Skeletal muscle satellite cell (primary cell): ENCODE results near the gene RFNG.

ENCODE experiments used
- H3K27me3 ChIP-seq: 2 replicates; pipeline ENCODE4 v1.7.0; 2013; ENCODE audit warnings: low read length; ENCODE audit not compliant: control insufficient read depth, insufficient read depth
- H3K36me3 ChIP-seq: 2 replicates; pipeline ENCODE4 v1.7.0; 2013; ENCODE audit warnings: mild to moderate bottlenecking, control low read depth, low read length; ENCODE audit not compliant: insufficient read depth
- H3K4me1 ChIP-seq: 2 replicates; pipeline ENCODE4 v1.7.0; 2013; ENCODE audit warnings: low read length; ENCODE audit not compliant: control insufficient read depth, insufficient read depth
- H3K4me2 ChIP-seq: 2 replicates; pipeline ENCODE4 v1.7.0; 2013; ENCODE audit warnings: mild to moderate bottlenecking, low read length
- H3K4me3 ChIP-seq: 2 replicates; pipeline ENCODE4 v1.7.0; 2013; ENCODE audit warnings: low read length
- H3K9ac ChIP-seq: 2 replicates; pipeline ENCODE4 v1.7.0; 2013; ENCODE audit warnings: mild to moderate bottlenecking, low read depth, low read length, moderate library complexity
- H3K9me3 ChIP-seq: replicated peaks from 2 replicates; pipeline ENCODE4 v1.7.0; 2013; ENCODE audit warnings: mild to moderate bottlenecking, control low read depth, low read length

RFNG gene

DNA sequence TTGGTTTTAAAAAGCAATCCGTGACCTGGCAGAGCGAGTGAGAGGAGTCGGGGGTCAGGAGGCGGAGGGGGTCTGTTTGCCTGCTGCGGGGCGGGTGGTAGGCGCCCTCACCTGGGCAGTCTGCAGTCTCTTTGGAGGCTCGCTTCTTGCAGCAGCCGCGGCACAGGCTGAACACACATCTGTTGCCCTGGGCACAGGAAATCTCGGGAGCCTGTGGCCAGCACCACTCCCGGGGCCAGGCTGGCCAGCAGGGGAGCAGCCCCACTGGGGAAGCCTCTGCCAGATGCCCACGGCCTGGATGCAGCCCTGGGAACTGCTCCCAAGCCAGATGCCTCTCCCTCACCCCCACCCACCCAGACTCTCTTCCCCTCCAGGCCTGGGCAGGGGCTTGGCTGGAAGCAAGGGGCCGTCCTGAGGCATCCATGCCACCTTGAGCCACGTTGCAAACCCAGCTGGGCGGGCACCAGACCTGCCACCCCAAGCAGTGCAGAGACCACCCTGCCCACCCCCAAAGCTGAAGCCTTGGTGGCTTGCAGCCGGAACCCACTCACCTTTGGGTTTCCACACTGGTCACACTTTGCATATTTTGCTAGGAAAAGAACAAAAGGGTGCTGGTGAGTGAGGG lies 6.7 kb upstream of the RFNG start:
- Histone ChIP-seq H3K9me3 (no peaks in the 10 kb centered on the region), H3K4me3 (no peak overlapping the region), H3K9ac (no peak overlapping the region), H3K36me3 (peaks cover 81% of the 10 kb centered on the region), H3K4me1 (peaks cover 3% of the 10 kb centered on the region), H3K27me3 (no peaks in the 10 kb centered on the region), H3K4me2 (no peak overlapping the region)

DNA sequence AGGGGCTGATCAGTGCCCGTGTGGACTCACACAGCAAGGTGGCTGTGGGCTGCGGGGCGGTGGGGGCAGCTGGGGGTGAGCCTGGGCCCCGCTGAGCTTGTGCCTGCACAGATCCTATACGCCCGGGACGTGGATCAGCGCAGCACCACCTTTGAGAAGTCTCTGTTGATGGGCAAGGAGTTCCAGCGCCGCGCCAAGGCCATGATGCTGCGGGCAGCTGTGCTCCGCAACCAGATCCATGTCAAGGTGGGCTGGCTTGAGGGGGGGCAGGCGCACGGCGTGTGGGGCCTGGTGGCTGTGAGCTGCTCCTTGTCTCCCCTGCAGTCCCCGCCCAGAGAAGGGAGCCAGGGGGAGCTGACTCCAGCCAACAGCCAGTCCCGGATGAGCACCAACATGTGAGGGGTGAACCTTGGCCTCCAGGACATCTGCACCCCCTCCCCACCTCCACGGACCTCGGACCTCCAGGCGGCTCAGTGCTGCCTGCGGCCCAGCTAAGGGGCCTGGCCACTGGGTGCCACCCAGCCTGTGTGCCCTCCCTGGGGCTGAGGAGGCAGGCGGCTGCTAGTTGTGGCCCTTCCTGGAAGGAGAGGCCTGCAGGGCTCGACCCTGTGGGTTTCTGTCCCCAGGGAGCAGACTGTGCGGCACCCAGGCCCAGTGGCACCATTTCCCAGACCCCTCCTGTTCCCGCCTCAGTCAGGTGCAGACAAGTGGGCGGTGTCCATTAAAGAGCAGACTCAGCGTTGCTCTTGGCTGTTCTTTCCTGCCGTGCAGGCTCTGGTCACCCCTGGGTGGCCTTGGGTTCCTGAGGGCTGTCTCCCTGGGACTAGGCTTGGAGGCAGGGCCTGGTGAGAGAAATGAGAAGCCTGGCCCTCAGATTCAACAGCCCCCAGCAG lies 5.4 kb upstream of the RFNG start:
- H3K9me3 ChIP-seq, result no peaks in the 10 kb centered on the region
- H3K27me3 ChIP-seq, result no peaks in the 10 kb centered on the region
- no peak overlapping the region for H3K4me3 ChIP-seq
- peaks cover 12% of the 10 kb centered on the region for H3K4me1 ChIP-seq
- H3K9ac ChIP-seq, result no peak overlapping the region
- H3K4me2 ChIP-seq, result no peak overlapping the region
- peaks cover 76% of the 10 kb centered on the region for H3K36me3 ChIP-seq

DNA sequence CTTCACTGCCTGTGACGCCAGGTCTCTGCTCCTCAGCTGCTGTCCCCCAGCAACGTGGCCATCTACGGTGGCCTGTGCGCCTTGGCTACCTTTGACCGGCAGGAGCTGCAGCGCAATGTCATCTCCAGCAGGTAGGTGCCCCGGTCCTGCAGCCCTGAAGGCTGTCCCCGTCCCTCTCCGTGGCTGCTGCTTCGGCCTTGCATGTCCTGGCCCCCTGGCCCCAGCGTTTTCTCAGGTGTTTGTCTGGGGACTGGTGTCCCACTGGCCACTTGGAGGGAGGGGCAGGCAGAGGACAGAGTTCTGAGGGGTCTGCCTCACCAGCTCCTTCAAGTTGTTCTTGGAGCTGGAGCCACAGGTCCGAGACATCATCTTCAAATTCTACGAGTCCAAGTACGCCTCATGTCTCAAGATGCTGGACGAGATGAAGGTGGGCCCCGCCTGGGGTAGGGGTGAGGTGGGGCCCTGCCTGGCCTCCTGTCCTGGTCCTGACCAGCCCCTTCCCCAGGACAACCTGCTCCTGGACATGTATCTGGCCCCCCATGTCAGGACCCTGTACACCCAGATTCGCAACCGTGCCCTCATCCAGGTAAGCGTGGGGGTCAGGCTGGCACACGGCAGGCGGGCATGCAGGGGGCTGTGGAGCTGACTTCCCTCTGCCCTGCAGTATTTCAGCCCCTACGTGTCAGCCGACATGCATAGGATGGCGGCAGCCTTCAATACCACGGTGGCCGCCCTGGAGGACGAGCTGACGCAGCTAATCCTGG lies 4.5 kb upstream of the RFNG start:
- peaks cover 70% of the 10 kb centered on the region for H3K36me3 ChIP-seq
- peaks cover 12% of the 10 kb centered on the region for H3K4me1 ChIP-seq
- H3K4me3 ChIP-seq, result no peak overlapping the region
- H3K9me3 ChIP-seq, result no peaks in the 10 kb centered on the region
- no peak overlapping the region for H3K4me2 ChIP-seq
- H3K9ac ChIP-seq, result no peak overlapping the region
- H3K27me3 ChIP-seq, result no peaks in the 10 kb centered on the region

DNA sequence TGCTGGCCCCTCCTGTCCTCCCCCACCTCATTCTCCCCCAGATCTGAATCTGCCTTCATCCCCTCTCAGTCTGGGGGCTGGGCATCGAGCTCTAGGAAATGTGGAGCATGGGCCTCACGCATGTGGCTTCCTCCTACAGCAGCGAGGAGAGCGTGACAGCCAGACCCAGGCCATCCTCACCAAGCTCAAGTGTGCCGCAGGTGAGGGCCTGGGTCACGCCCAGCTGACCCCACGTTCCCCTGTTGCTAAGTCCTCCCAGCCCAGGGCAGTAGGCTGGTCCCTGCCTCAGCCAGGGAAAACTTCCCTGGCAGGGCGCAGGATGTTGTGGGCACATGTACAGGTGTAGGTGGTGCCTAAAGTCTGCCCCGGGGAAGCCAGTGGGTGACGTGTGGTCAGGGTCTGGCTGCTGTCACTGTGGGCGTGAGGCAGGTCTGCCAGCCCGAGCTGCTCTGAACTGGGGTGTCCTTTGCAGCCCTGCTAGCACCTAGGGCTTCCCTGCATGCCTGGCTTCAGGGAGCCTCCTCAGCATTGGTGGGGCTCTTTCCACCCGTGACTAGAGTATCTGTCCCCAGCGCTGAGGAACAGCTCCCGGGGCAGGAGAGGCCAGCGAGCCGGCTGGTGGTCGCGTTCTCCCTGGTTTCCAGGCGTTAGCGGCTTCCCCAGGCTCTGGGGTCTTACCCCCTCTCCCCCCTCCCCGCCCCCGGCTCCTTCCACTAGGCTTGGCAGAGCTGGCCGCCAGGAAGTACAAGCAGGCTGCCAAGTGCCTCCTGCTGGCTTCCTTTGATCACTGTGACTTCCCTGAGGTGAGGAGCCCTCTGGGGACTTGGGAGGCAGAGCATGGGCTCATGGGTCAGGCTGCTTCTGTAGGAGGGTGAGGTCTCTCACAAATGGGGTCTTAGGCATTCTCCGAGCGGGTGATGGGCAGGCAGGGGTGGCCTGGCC lies 3.7 kb upstream of the RFNG start:
- Histone ChIP-seq H3K9me3 (no peaks in the 10 kb centered on the region), H3K9ac (no peak overlapping the region), H3K36me3 (peaks cover 64% of the 10 kb centered on the region)

DNA sequence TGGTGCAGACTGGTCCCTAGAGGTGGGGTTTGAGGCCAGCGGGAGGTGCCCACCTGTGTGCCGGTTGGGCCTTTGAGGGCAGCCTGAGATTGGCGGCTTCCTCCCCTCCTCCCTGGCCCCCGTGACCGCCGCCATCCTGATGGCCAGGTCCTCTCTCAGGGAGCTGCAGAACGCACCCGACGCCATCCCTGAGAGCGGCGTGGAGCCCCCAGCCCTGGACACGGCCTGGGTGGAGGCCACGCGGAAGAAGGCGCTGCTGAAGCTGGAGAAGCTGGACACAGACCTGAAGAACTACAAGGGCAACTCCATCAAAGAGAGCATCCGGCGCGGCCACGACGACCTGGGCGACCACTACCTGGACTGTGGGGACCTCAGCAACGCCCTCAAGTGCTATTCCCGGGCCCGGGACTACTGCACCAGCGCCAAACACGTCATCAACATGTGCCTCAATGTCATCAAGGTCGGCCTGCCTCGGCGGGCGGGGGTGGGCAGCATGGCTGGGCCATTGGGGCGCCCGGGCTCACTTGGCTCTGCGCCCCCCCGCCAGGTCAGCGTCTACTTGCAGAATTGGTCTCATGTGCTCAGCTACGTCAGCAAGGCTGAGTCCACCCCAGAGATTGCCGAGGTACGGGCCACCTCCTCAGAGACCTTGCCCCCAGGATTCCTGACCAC lies 2.9 kb upstream of the RFNG start:
- Histone ChIP-seq H3K9ac (no peak overlapping the region), H3K9me3 (no peaks in the 10 kb centered on the region), H3K36me3 (peaks cover 64% of the 10 kb centered on the region), H3K4me1 (peaks cover 19% of the 10 kb centered on the region), H3K27me3 (no peaks in the 10 kb centered on the region), H3K4me3 (no peak overlapping the region), H3K4me2 (no peak overlapping the region)

More for the DNA sequence above, 3.7 kb upstream of the RFNG start:
- H3K4me1 ChIP-seq, result peaks cover 17% of the 10 kb centered on the region
- no peaks in the 10 kb centered on the region for H3K27me3 ChIP-seq
- H3K4me3 ChIP-seq, result no peak overlapping the region
- H3K4me2 ChIP-seq, result no peak overlapping the region

DNA sequence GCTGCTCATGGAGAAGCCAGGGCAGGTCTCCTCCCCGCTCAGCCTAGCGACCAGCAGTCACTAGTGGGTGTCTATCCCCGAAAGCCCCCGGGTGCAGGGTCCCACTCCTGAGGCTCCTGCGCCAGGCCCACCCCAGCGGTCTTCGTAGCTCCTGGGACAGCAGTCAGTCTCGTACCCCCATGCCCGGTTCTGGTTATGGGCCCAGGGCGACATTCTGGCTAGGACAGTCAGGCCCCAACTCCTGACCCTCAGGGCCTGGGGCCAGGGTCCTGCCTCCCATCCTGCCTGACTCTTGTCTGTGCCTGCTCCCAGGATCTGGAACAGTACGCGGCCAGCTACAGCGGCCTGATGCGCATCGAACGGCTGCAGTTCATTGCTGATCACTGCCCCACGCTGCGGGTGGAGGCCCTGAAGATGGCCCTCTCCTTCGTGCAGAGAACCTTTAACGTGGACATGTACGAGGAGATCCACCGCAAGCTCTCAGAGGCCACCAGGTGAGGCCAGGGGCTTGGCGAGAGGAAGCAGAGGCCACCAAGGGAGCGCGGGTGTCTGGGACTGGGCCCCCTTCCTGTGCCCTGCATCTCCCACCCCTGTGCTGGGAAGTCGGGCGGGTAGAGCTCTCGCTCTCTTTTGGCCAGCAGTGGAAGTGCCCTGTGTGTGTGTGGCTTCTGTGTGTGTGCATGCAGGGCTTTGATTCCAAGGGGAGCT lies 2.1 kb upstream of the RFNG start:
- H3K4me1 ChIP-seq, result peaks cover 19% of the 10 kb centered on the region
- no peaks in the 10 kb centered on the region for H3K9me3 ChIP-seq
- no peak overlapping the region for H3K9ac ChIP-seq
- no peaks in the 10 kb centered on the region for H3K27me3 ChIP-seq
- H3K4me2 ChIP-seq, result no peak overlapping the region
- H3K36me3 ChIP-seq, result peaks cover 62% of the 10 kb centered on the region
- no peak overlapping the region for H3K4me3 ChIP-seq

DNA sequence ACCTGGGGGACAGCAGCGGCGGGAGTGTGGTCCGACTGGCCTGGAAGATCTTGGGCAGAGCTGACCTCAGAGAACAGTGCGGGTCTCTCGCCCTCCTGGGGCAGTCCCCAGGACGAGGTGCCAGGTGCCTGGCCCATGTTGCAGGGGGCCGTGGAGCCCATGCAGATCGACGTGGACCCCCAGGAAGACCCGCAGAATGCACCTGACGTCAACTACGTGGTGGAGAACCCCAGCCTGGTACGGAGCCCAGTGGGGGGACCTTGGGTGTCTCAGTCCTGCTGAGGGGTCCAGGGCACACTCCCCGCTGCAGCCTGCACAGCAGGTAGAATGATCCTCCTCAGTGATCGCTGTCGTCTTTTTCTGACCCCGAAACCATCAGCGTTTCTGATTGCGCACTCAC lies 1.5 kb upstream of the RFNG start:
- H3K4me3 ChIP-seq, result peak overlapping the region; percentile 77
- H3K4me1 ChIP-seq, result peaks cover 19% of the 10 kb centered on the region
- H3K9ac ChIP-seq, result peak overlapping the region; percentile 84
- no peaks in the 10 kb centered on the region for H3K27me3 ChIP-seq
- no peaks in the 10 kb centered on the region for H3K9me3 ChIP-seq
- H3K36me3 ChIP-seq, result peaks cover 63% of the 10 kb centered on the region
- peak overlapping the region; percentile 89 for H3K4me2 ChIP-seq

DNA sequence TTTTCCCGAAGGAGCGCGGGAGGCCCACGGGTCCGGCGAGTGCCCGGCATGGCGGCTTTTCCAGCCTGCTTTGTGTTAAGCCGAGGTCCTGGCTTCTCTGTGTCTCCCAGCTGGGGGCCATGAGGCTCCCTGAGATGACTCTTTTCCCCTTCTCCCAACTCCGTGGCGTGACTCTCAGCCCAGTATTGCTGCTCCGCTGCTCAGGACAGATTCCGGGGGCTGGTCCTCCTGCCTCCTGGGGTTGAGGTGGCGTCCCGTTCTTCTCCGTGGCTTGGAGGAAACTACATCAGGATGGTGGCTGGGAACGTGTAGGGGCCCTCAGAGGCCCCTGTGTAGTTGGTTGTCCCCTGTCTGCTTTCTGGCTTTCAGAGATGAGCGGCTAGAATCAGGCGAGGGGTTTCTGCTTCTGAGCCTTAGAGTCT lies 1.0 kb upstream of the RFNG start:
- peak overlapping the region; percentile 77 for H3K4me3 ChIP-seq
- H3K9ac ChIP-seq, result peak overlapping the region; percentile 84
- no peaks in the 10 kb centered on the region for H3K27me3 ChIP-seq
- no peaks in the 10 kb centered on the region for H3K9me3 ChIP-seq
- H3K4me2 ChIP-seq, result peak overlapping the region; percentile 89
- peaks cover 63% of the 10 kb centered on the region for H3K36me3 ChIP-seq
- H3K4me1 ChIP-seq, result peaks cover 19% of the 10 kb centered on the region

DNA sequence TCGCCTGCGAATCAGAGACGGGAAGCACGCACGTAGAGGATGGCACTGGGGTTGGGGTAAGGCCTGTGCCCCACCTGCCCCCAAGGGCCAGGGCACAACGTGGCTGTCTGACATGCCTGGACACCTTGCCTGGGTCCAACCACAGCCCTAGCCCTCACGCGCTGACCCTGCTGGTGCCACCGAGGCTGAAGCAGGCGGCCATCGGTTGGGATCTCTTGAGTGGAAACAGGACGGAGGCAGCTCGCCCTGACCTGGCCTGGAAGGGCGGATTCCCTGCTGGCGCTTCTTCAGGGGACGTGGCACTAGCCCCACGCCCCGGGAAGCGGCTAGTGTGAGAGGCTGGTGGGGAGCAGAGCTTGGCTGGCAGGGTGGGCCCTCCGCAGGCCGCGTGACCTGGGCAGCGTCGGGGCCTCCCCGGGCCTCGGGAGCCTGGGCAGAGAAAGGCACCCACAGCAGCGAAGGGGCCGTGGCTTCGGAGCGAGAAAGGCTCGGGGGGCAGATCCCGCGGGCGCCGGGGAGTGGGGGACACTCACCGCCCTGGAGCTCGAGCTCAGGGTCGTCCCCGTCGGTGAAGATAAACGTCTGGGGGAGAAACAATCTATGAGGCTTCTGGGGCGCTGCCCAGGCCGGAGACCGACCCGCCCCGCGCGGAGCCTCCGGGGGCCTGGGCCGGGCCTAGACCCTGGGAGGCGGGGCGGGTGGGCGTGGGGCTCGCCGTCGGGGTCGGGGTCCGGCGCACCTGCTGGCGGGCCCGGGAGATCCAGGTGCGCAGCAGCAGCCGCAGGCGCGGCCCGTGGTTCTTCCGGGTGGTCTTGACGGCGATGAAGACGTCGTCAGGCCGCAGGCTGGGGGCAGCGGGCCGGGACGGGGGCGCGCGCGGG lies 610 bp downstream of the RFNG start:
- H3K4me2 ChIP-seq, result peak overlapping the region; percentile 89
- H3K4me3 ChIP-seq, result peak overlapping the region; percentile 77
- peaks cover 56% of the 10 kb centered on the region for H3K36me3 ChIP-seq
- H3K9ac ChIP-seq, result peak overlapping the region; percentile 84
- H3K4me1 ChIP-seq, result peaks cover 19% of the 10 kb centered on the region
- H3K9me3 ChIP-seq, result no peaks in the 10 kb centered on the region
- H3K27me3 ChIP-seq, result no peaks in the 10 kb centered on the region
